Left ventricle myocardium superior (tissue), 1 donor: Measurements from ENCODE around the gene NDUFB10. TPM values are rescaled to one million over a fixed set of nuclear protein-coding genes. Genes with fewer than 3 reads are reported as not detected.
"Not testable (repeated sequence)": the region's sequence is repeated elsewhere in the genome, so short reads cannot be mapped to it uniquely, and the experiment has no call there.

Source experiments
- ATAC-seq: fragments of 200-7000 bp; cut with Tn5 transposase; one replicate; pipeline ENCODE4 v1.9.1; 2020; ENCODE audit warnings: mild to moderate bottlenecking, moderate library complexity
- DNase-seq: peaks from one replicate; pipeline ENCODE4 v3.0.0-alpha.2; 2020
- intact Hi-C: fragments of 100-400 bp; cut with micrococcal nuclease; formaldehyde crosslinking; loops from one replicate; pipeline ENCODE4 v1.11.0; 2022
- total RNA-seq: library from RNA; stranded (reverse); fragmentation: NEBNext Ultra II Directional; extraction: Animal tissue kit (Norgen Biotek cat#: 25700); gene quantifications from one replicate; pipeline ENCODE4 v1.2.1, GENCODE V29; 2021
- donor health status: DM: no; HTN: yes; CAD: no; lungs with severe emphysema.

Gene NDUFB10
- total RNA-seq, 1 donor from 2014 or later, result 769 TPM

GRCh38 chr16:1942810-1943726 lies 16.3 kb upstream of the NDUFB10 start, which contains the start of gene MSRB1:
TSS of gene MSRB1 (minus strand) at chr16:1943199. CDS start at chr16:1943156, 43 bp downstream.
- DNase-seq (peak; percentile 100), ATAC-seq (peak; percentile 91)
- intact Hi-C loops, result no loop called here

- no peak for ATAC-seq
- intact Hi-C loops, result no loop called here
- no peak for DNase-seq
Observed at GRCh38 chr16:1944612-1945199, 14.6 kb upstream of the NDUFB10 start.

GRCh38 chr16:1945559-1946391 lies 13.6 kb upstream of the NDUFB10 start:
- no peak for DNase-seq
- intact Hi-C loops, result no loop called here
- ATAC-seq, result no peak

DNA sequence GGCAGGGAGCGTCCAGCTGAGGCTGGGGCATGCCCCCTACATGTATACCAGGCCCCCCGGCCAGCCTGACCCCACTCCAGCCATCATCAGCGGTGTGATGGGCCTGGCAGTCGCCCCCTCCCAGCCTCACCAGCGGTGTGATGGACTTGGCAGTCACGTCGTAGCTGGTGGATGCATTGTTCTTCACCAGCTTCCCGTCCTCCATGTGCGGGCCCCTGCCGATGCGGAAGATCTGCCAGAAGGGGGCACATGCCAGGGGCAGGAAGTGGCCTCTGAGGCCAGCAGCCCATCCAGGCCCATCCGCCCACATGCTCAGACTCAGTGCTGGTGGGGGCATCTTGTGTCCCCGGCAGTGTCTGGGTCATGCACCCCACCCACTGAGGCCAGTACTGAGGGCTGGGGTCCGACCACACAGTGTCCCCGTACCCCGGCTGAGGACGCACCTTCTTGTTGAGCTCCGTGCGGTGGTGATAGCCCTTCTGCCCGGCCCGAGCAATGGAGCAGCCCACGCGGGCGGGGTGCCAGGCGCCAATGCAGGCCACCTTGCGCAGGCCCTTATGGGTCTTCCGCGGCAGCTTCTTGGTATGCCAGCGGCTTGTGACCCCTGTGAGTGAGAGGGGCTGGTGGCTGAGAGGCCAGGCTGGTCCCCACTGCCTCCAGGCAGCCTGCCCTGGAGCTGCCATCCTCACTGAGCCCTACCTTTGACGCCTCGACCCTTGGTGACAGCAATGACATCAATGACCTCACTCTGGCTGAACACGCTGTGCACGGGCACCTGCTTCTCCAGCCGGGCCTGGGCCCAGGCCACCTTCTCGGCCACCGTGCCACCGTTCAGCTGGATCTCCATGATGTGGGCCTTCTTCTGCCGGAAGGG lies 12.6 kb upstream of the NDUFB10 start:
- intact Hi-C loops, result no loop called here
- ATAC-seq, result no peak
- no peak for DNase-seq

- ATAC-seq (no peak), DNase-seq (no peak)
- intact Hi-C loops, result no loop called here
Observed at GRCh38 chr16:1947369-1947670, 12.0 kb upstream of the NDUFB10 start.

- DNase-seq, result no peak
- intact Hi-C loops, result no loop called here
- no peak for ATAC-seq
Observed at GRCh38 chr16:1949507-1949906, 9.8 kb upstream of the NDUFB10 start.

DNA sequence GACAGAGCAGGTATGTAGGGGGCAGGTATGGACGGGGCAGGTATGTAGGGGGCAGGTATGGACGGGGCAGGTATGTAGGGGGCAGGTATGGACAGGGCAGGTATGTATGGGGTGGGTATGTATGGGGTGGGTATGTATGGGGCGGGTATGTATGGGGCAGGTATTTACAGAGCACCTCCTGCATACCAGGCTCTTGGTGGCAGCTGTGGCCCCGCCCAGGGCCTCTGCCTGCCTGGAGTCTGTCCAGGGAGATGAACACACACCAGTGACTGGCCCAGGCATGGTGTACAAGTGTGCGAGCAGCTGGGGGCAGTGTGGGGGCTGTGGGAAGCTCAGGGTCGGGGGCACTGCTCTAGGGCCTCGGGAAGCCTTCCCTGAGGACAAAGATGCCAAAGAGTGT lies 9.3 kb upstream of the NDUFB10 start:
- intact Hi-C loops, result no loop called here
- DNase-seq (no peak), ATAC-seq (peak; percentile 13)

GRCh38 chr16:1950559-1950958 lies 8.8 kb upstream of the NDUFB10 start:
- peak; percentile 63 for ATAC-seq
- peak; percentile 81 for DNase-seq
- intact Hi-C loops, result no loop called here

DNA sequence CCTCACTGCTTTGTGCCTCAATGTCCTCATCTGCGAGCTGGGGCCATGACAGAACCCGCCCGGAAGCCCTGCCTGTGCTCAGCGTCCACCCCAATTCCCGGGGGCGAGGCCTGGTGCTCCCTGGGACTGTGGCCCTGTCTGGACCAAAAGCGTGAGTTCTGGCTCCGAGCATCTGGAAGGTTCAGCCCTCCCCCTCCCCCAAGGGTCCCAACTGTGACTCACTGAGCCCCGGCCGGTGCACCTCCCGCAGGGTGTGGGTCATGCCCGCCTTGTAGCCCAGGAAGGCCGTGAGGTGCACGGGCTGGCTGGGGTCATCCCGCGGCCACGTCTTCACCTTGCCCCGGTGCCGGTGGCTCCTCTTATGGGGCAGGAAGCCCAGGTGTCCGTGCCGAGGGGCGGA lies 5.6 kb upstream of the NDUFB10 start:
- DNase-seq (no peak), ATAC-seq (peak; percentile 23)
- intact Hi-C loops, result no loop called here

- intact Hi-C loops, ATAC-seq, DNase-seq: not testable (repeated sequence)
Observed at GRCh38 chr16:1957434-1958142, 1.8 kb upstream of the NDUFB10 start.

DNA sequence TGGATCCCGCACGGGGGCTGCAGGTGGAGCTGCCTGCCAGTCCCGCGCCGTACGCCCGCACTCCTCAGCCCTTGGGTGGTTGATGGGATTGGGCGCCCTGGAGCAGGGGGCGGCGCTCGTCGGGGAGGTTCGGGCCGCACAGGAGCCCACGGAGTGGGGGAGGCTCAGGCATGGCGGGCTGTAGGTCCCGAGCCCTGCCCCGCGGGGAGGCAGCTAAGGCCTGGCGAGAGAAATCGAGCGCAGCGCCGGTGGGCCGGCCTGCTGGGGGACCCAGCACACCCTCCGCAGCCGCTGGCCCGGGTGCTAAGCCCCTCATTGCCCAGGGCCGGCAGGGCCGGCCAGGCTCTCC lies 1.2 kb upstream of the NDUFB10 start:
- ATAC-seq, DNase-seq, intact Hi-C loops: not testable (repeated sequence)

DNA sequence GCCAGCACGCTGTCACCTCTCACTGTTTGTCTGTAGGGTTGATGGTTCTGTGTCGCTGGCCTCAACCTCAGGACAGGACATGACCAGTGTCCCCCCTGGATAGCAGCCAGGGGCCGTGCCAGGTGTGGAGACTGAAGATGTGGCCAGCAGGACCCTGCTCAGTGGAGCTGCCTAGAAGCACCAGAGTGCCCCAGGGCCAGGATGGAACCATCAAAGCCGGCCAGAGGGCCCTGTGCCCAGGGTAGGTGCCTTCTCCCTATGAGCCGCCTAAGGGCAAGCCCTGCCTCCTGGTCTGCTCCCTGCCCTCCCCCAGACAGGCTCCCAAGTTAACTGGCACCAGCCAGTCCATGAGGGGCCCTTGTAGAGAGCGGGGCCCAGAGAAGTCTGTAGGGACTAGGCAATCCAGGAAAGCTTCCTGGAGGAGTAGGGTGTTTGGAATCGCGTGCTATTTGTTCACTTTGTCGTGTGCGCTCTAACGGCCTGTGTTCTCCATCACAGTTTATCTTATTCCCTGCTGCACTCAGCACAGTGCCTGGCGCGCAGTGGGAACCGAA lies 546 bp upstream of the NDUFB10 start:
- DNase-seq (no peak), ATAC-seq (peak; percentile 0)
- intact Hi-C loops, result no loop called here

GRCh38 chr16:1960665-1961630 lies 1.6 kb downstream of the NDUFB10 start:
- no peak for DNase-seq
- intact Hi-C loops, result no loop called here
- no peak for ATAC-seq

DNA sequence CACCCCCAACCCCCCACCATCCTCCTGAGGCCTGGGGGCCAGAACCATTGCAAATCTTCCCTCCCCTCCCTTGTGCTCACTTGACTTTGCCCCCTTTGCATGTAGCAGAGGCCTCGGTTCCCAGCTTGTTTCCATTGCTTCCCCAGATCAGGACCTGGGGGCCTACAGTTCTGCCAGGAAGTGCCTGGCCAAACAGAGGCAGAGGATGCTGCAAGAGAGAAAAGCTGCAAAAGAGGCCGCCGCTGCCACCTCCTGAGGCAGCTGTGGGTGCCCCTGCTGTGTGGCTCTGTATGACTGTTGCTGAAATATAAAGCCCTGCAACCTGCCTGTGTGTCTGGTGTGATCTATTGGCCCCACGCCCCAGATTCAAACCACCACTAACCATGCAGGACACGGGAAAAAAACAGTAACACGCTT lies 2.3 kb downstream of the NDUFB10 start:
- DNase-seq (no peak), ATAC-seq (no peak)
- intact Hi-C loops, result no loop called here

DNA sequence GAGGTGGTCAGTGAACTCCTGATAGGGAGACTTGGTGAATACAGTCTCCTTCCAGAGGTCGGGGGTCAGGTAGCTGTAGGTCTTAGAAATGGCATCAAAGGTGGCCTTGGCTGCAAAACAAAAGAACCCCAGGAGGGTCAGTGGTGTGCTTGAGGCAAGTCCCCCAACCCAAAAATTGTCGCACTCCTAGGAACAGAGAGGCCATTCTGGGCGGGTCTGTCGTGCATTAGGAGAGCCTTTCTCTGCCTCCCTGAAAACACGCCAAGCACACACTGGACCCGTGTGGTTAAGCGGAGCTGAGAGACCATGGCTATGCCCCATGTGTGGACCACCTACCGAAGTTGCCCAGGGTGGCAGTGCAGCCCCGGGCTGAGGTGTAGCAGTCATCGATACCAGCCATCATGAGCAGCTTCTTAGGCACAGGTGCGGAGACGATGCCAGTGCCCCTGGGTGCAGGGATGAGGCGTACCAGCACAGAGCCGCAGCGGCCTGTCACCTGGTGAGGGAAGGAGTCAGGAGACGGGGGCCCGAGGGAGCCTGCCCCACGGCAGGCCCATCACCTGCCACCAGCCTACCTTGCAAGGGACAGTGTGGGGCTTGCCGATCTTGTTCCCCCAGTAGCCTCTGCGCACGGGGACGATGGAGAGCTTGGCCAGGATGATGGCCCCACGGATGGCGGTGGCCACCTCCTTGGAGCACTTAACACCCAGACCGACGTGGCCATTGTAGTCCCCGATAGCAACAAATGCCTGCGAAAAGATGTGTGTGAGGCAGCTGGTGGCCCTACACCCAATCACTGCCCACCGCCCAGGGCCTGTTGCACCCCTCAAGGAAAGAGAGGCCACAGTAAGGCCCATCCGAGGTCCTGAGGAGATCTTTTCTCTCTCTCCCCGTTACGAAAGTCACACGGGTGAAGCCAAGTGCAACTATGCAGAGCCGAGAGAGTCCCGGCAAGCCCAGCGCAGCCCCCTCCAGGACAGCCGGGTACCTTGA lies 3.1 kb downstream of the NDUFB10 start:
- ATAC-seq, DNase-seq, intact Hi-C loops: not testable (repeated sequence)
